Upper lobe of left lung (tissue), 6 donors: ENCODE results near the gene PMF1. TPM values are rescaled to one million over a fixed set of nuclear protein-coding genes. Genes with fewer than 3 reads are reported as not detected.

Experiments
- ATAC-seq, 2 donors: fragments of 200-7000 bp; cut with Tn5 transposase; one replicate each; pipeline ENCODE4 v1.9.1; 2022; ENCODE audit warnings: mild to moderate bottlenecking in 2 of 2, moderate library complexity in 2 of 2; ENCODE audit not compliant: low FRiP score in 2 of 2
- DNase-seq, 2 donors: peaks; one replicate each; pipeline ENCODE4 v3.0.0-alpha.2; 2019 to 2020
- H3K27ac ChIP-seq, 4 donors: fragments of 200-600 bp; sonication (generic); one replicate each; pipeline ENCODE4 v1.5.1; 2016 to 2019
- H3K27me3 ChIP-seq, 4 donors: fragments of 200-600 bp; sonication (generic); one replicate each; pipeline ENCODE4 v1.5.1; 2017 to 2019
- H3K36me3 ChIP-seq, 4 donors: fragments of 200-600 bp; sonication (generic); one replicate each; pipeline ENCODE4 v1.5.1; 2016 to 2019
- H3K4me1 ChIP-seq, 4 donors: fragments of 200-600 bp; sonication (generic); one replicate each; pipeline ENCODE4 v1.5.1; 2018 to 2019
- H3K4me3 ChIP-seq, 4 donors: fragments of 200-600 bp; sonication (generic); one replicate each; pipeline ENCODE4 v1.5.1; 2017 to 2019; ENCODE audit warnings: mild to moderate bottlenecking in 2 of 4, moderate library complexity in 1 of 4
- H3K9me3 ChIP-seq, 4 donors: fragments of 200-600 bp; sonication (generic); one replicate each; pipeline ENCODE4 v1.5.1; 2018 to 2019
- CTCF ChIP-seq, 6 experiments: fragments of 450-650 bp in 4 of 6; fragments of 200-600 bp in 2 of 6; sonication (generic) in 2 of 6; IDR thresholded peaks; one replicate each; pipeline ENCODE4 v1.5.1; 2016 to 2019; ENCODE audit warnings: antibody characterized with exemption in 6 of 6
- EP300 ChIP-seq, 4 donors: sonication (generic); formaldehyde crosslinking; IDR thresholded peaks; one replicate each; pipeline ENCODE4 v1.5.1; 2017; ENCODE audit warnings: antibody characterized with exemption in 4 of 4, control low read depth in 2 of 4
- POLR2A ChIP-seq, 4 donors: fragments of 450-650 bp; IDR thresholded peaks; one replicate each; pipeline ENCODE4 v1.5.1; 2016 to 2017; ENCODE audit warnings: antibody characterized with exemption in 4 of 4, mild to moderate bottlenecking in 2 of 4
- POLR2AphosphoS5 ChIP-seq, 2 donors: sonication (generic); formaldehyde crosslinking; IDR thresholded peaks; one replicate each; pipeline ENCODE4 v1.5.1; 2017; ENCODE audit warnings: antibody characterized with exemption in 2 of 2
- WGBS, 2 donors: methylation state at CpG; one replicate each; pipeline ENCODE4 v1.1.5; 2017 to 2018; 5-methylcytosine and 5-hydroxymethylcytosine counted together
- total RNA-seq, 6 donors: library from RNA; depleted of rRNA in 4 of 6; stranded (reverse); fragments of >200 nt in 4 of 6; gene quantifications; one replicate each; pipeline versions ENCODE4 v1.1.0 to v1.2.1, GENCODE V29; 2016 to 2021
- donor health status: DM: no; HTN: no; CAD: no; lungs with moderate emphysema.
- donor health status: DM: no; HTN: yes; CAD: no; lungs with severe emphysema.

Gene PMF1
- total RNA-seq, 6 donors from 2014 or later: 46.1 to 88.2 (median 66.6) TPM

GRCh38 chr1:156230473-156230837, 17.6 kb downstream of the PMF1 start:
- Histone ChIP-seq H3K4me1 (peaks cover 0 to 2% (median 0%) of the 10 kb centered on the region in 4 donors), H3K36me3 (peaks cover 16 to 49% (median 33%) of the 10 kb centered on the region in 4 donors), H3K4me3 (no peak overlapping the region), H3K27ac (no peak overlapping the region), H3K9me3 (no peaks in the 10 kb centered on the region), H3K27me3 (no peaks in the 10 kb centered on the region)
- DNase-seq (no peak), ATAC-seq (no peak)
- WGBS, 2 donors: 83 to 96% methylated on average over 1 of the region's 1 CpG
- TF ChIP-seq CTCF (IDR thresholded peaks at IDR 0.05): no peak
- TF ChIP-seq EP300 (IDR thresholded peaks at IDR 0.05): no peak

- Histone ChIP-seq H3K9me3 (no peaks in the 10 kb centered on the region), H3K4me1 (no peaks in the 10 kb centered on the region), H3K27me3 (no peaks in the 10 kb centered on the region), H3K27ac (no peak overlapping the region), H3K4me3 (no peak overlapping the region), H3K36me3 (peaks cover 26 to 52% (median 43%) of the 10 kb centered on the region in 4 donors)
- TF ChIP-seq POLR2AphosphoS5 (IDR thresholded peaks at IDR 0.05) (no peak), POLR2A (IDR thresholded peaks at IDR 0.05) (no peak), CTCF (IDR thresholded peaks at IDR 0.05) (no peak), EP300 (IDR thresholded peaks at IDR 0.05) (no peak)
- DNase-seq: no peak
- whole genome bisulfite sequencing, 2 donors: 85 to 87% methylated on average over 12 of the region's 12 CpGs
- peak in 1 of 2 donors; percentile 17 for ATAC-seq
Measured at GRCh38 chr1:156232201-156232894, 19.5 kb downstream of the PMF1 start.

GRCh38 chr1:156233426-156234127, 20.8 kb downstream of the PMF1 start:
- WGBS, 2 donors: 92 to 93% methylated on average over 5 of the region's 5 CpGs
- DNase-seq: no peak
- no peaks in the 10 kb centered on the region for H3K27me3 ChIP-seq
- H3K9me3 ChIP-seq: no peaks in the 10 kb centered on the region
- no peaks in the 10 kb centered on the region for H3K4me1 ChIP-seq
- no peak overlapping the region for H3K27ac ChIP-seq
- peaks cover 38 to 54% (median 46%) of the 10 kb centered on the region in 4 donors for H3K36me3 ChIP-seq
- ATAC-seq: peak in 1 of 2 donors; percentile 44
- H3K4me3 ChIP-seq: no peak overlapping the region
- TF ChIP-seq EP300 (IDR thresholded peaks at IDR 0.05): no peak
- no peak for TF ChIP-seq POLR2AphosphoS5 (IDR thresholded peaks at IDR 0.05)
- TF ChIP-seq POLR2A (IDR thresholded peaks at IDR 0.05): no peak
- TF ChIP-seq CTCF (IDR thresholded peaks at IDR 0.05): no peak

- H3K27me3 ChIP-seq: no peaks in the 10 kb centered on the region
- H3K4me1 ChIP-seq: no peaks in the 10 kb centered on the region
- 89 to 94% methylated on average over 5 to 12 of the region's 12 CpGs for WGBS, 2 donors
- H3K4me3 ChIP-seq: no peak overlapping the region
- peaks cover 43 to 70% (median 60%) of the 10 kb centered on the region in 4 donors for H3K36me3 ChIP-seq
- DNase-seq: no peak
- no peak overlapping the region for H3K27ac ChIP-seq
- no peaks in the 10 kb centered on the region for H3K9me3 ChIP-seq
- TF ChIP-seq CTCF (IDR thresholded peaks at IDR 0.05): no peak
- TF ChIP-seq POLR2AphosphoS5 (IDR thresholded peaks at IDR 0.05): no peak
- TF ChIP-seq EP300 (IDR thresholded peaks at IDR 0.05): no peak
- ATAC-seq: no peak
Measured at GRCh38 chr1:156236164-156236563, 23.4 kb downstream of the PMF1 start.
